Sigmoid colon (tissue), 3 donors: Measurements from ENCODE around the gene RDH5.

Experiments used
- CTCF ChIP-seq, 4 experiments: fragments of 450-650 bp in 3 of 4; fragments of 200-600 bp in 1 of 4; IDR thresholded peaks; one replicate each; pipeline ENCODE4 v1.5.1; 2016 to 2019; ENCODE audit warnings: antibody characterized with exemption in 4 of 4, mild to moderate bottlenecking in 3 of 4, moderate library complexity in 2 of 4
- POLR2A ChIP-seq, 2 donors: fragments of 450-650 bp; IDR thresholded peaks; one replicate each; pipeline ENCODE4 v1.6.1; 2016; ENCODE audit warnings: antibody characterized with exemption in 2 of 2, mild to moderate bottlenecking in 2 of 2, moderate library complexity in 2 of 2

- no peak for TF ChIP-seq POLR2A (IDR thresholded peaks at IDR 0.05)
- TF ChIP-seq CTCF (IDR thresholded peaks at IDR 0.05) = no peak
Observed at GRCh38 chr12:55748230-55748993, 28.2 kb downstream of the RDH5 start.
